Measurements from ENCODE around the gene EFNA5.

EFNA5 gene

GRCh38 chr5:107515521-107516080 is 155.1 kb downstream of the EFNA5 start:
- H3K4me1 ChIP-seq (ENCODE audit: insufficient read depth, low read length, severe bottlenecking): peaks cover 98% of the 10 kb centered on the region
- no peak overlapping the region for H2AFZ ChIP-seq (ENCODE audit: low read length)
- H3K4me3 ChIP-seq (ENCODE audit: low read depth, low read length, poor library complexity, severe bottlenecking): no peak overlapping the region
- no peaks in the 10 kb centered on the region for H3K27me3 ChIP-seq (ENCODE audit: insufficient read depth, low read length)
- peak overlapping the region; percentile 97 for H3K27ac ChIP-seq (ENCODE audit: low read depth, low read length, poor library complexity, severe bottlenecking)
- no peak overlapping the region for H3K4me2 ChIP-seq (ENCODE audit: low read length)
- no peaks in the 10 kb centered on the region for H3K9me3 ChIP-seq (ENCODE audit: low read length)
- H3K9me2 ChIP-seq (ENCODE audit: low read depth, low read length): no peaks in the 10 kb centered on the region
- H3K36me3 ChIP-seq (ENCODE audit: insufficient read depth, low read length): no peaks in the 10 kb centered on the region
- peaks cover 3% of the 10 kb centered on the region; the same call in 1 of the 2 replicates for H3F3A ChIP-seq (ENCODE audit: insufficient read depth, low read length)
- no peaks in the 10 kb centered on the region for H4K20me1 ChIP-seq (ENCODE audit: insufficient read depth, low read length)
- H3K79me2 ChIP-seq (ENCODE audit: insufficient read depth, low read length): no peaks in the 10 kb centered on the region
- H3K9ac ChIP-seq (ENCODE audit: low read length): no peak overlapping the region
- no peak for TF ChIP-seq CTCF (IDR thresholded peaks at IDR 0.05; ENCODE audit: low read length)
- TF ChIP-seq EZH2 (IDR thresholded peaks at IDR 0.05; ENCODE audit: borderline replicate concordance, low read length): no peak

DNA sequence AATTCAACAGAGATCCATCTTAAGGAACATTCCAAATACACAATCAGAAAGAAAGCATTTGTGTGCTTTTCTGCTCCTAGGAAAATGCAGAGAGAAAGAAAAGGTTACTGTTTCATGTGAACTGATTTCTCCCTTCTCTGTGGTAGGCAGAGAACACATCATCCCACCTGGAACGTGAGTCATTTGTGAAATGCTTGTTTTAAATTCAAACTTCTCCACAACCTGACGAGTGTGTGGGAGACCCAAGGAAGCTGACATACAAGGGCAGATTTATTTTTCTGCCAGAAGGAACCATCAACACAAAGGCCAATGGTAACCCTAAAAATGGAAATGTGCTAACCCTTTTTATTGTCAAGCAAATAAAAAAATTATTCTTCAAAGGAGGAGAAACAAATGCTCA is 156.4 kb downstream of the EFNA5 start:
- no peaks in the 10 kb centered on the region for H3K36me3 ChIP-seq (ENCODE audit: insufficient read depth, low read length)
- H3K9ac ChIP-seq (ENCODE audit: low read length): peak overlapping the region; percentile 56
- H3K4me2 ChIP-seq (ENCODE audit: low read length): peak overlapping the region; percentile 65
- no peaks in the 10 kb centered on the region for H3K9me3 ChIP-seq (ENCODE audit: low read length)
- no peaks in the 10 kb centered on the region for H3K79me2 ChIP-seq (ENCODE audit: insufficient read depth, low read length)
- H4K20me1 ChIP-seq (ENCODE audit: insufficient read depth, low read length): no peaks in the 10 kb centered on the region
- peak overlapping the region; percentile 97 for H3K27ac ChIP-seq (ENCODE audit: low read depth, low read length, poor library complexity, severe bottlenecking)
- H3K4me1 ChIP-seq (ENCODE audit: insufficient read depth, low read length, severe bottlenecking): peaks cover 90% of the 10 kb centered on the region
- TF ChIP-seq EZH2 (IDR thresholded peaks at IDR 0.05; ENCODE audit: borderline replicate concordance, low read length): no peak
- no peak for TF ChIP-seq CTCF (IDR thresholded peaks at IDR 0.05; ENCODE audit: low read length)
- no peaks in the 10 kb centered on the region for H3K27me3 ChIP-seq (ENCODE audit: insufficient read depth, low read length)
- no peak overlapping the region for H2AFZ ChIP-seq (ENCODE audit: low read length)
- no peaks in the 10 kb centered on the region; the same call in 1 of the 2 replicates for H3F3A ChIP-seq (ENCODE audit: insufficient read depth, low read length)
- H3K4me3 ChIP-seq (ENCODE audit: low read depth, low read length, poor library complexity, severe bottlenecking): peak overlapping the region; percentile 38
- no peaks in the 10 kb centered on the region for H3K9me2 ChIP-seq (ENCODE audit: low read depth, low read length)

DNA sequence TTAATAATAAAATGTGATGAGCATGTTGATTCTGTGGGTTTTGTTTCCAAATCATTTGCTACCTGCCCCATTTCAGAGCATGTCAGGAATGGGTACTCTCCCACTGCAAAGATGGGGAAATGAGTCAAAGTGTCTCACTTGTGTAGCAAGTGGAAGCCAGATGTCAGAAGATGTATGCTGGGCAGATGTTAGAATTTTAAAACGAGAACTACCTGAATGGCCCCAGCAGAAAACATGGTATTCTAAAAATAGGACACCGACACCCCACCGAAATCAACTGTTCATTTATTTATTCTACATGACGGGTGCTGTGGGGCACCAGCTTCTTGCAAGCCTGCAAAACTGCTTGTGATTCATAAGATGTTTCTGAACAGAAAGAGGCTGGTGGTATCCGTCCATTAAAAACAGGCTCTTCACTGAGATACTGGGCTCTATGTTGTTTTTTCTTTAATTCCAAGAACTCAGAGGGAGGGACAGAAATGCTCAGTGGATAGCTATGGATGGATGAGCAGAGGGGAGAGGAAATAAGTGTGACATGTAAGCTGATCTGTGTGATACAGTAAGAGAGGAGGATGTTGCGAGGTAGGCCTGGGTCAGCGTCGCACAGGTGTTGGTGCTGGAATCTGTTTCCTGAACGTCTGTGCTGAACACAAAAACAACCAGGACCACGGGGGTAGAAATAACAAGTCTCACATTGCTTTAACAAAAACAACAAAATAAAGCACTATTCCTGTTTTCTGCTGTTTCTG is 157.2 kb downstream of the EFNA5 start:
- Histone ChIP-seq H3K27ac (ENCODE audit: low read depth, low read length, poor library complexity, severe bottlenecking) (peak overlapping the region; percentile 97), H3K9ac (ENCODE audit: low read length) (peak overlapping the region; percentile 56), H4K20me1 (ENCODE audit: insufficient read depth, low read length) (no peaks in the 10 kb centered on the region), H3K9me3 (ENCODE audit: low read length) (no peaks in the 10 kb centered on the region), H3K79me2 (ENCODE audit: insufficient read depth, low read length) (no peaks in the 10 kb centered on the region), H3F3A (ENCODE audit: insufficient read depth, low read length) (no peaks in the 10 kb centered on the region; the same call in 1 of the 2 replicates), H3K4me3 (ENCODE audit: low read depth, low read length, poor library complexity, severe bottlenecking) (peak overlapping the region; percentile 38), H3K27me3 (ENCODE audit: insufficient read depth, low read length) (no peaks in the 10 kb centered on the region), H3K36me3 (ENCODE audit: insufficient read depth, low read length) (no peaks in the 10 kb centered on the region), H3K9me2 (ENCODE audit: low read depth, low read length) (no peaks in the 10 kb centered on the region), H3K4me2 (ENCODE audit: low read length) (peak overlapping the region; percentile 65), H2AFZ (ENCODE audit: low read length) (no peak overlapping the region), H3K4me1 (ENCODE audit: insufficient read depth, low read length, severe bottlenecking) (peaks cover 88% of the 10 kb centered on the region)
- TF ChIP-seq EZH2 (IDR thresholded peaks at IDR 0.05; ENCODE audit: borderline replicate concordance, low read length): no peak
- TF ChIP-seq CTCF (IDR thresholded peaks at IDR 0.05; ENCODE audit: low read length): no peak

Measured in OCI-LY1 (cell line).